Fibroblast of lung (primary cell): ENCODE measurements around the gene ZNF532. TPM values are rescaled to one million over a fixed set of nuclear protein-coding genes. Genes with fewer than 3 reads are reported as not detected.
A peak's percentile ranks its signal among the peaks of the same experiment; 100 is the strongest.

Source experiments
- DNase-seq, 2 donors: peaks; one replicate each; pipeline versions ENCODE4 v3.0.0 to v3.0.0-alpha.2; 2010; ENCODE audit warnings: low read depth in 2 of 2
- H2AFZ ChIP-seq: 2 replicates; pipeline ENCODE4 v1.5.1; 2012; ENCODE audit warnings: low read length, control low read depth, inconsistent platforms
- H3K27ac ChIP-seq: 2 replicates; pipeline ENCODE4 v1.5.1; 2011; ENCODE audit warnings: low read length, control low read depth; ENCODE audit not compliant: insufficient read depth
- H3K27me3 ChIP-seq: 2 replicates; pipeline ENCODE4 v1.5.1; 2011; ENCODE audit warnings: mild to moderate bottlenecking, low read length; ENCODE audit not compliant: control insufficient read depth, insufficient read depth
- H3K36me3 ChIP-seq: 2 replicates; pipeline ENCODE4 v1.5.1; 2011; ENCODE audit warnings: low read length; ENCODE audit not compliant: control insufficient read depth, insufficient read depth
- H3K4me1 ChIP-seq: 2 replicates; pipeline ENCODE4 v1.5.1; 2011; ENCODE audit warnings: low read length; ENCODE audit not compliant: control insufficient read depth, insufficient read depth; ENCODE audit errors: extremely low read depth
- H3K4me2 ChIP-seq: 2 replicates; pipeline ENCODE4 v1.5.1; 2011; ENCODE audit warnings: low read length, control low read depth; ENCODE audit not compliant: insufficient read depth; ENCODE audit errors: extremely low read depth
- H3K4me3 ChIP-seq, 4 experiments: fragments of 200-600 bp in 1 of 4; sonication (generic) in 1 of 4; replicated peaks in 1 of 4; 2 replicates each; pipeline ENCODE4 v1.5.1; 2011 to 2016; ENCODE audit warnings: low read length in 4 of 4, low read depth in 3 of 4, mild to moderate bottlenecking in 3 of 4, control low read depth in 2 of 4, inconsistent platforms in 1 of 4, mixed read lengths in 1 of 4; ENCODE audit not compliant: insufficient read depth in 1 of 4; ENCODE audit errors: control extremely low read depth in 1 of 4
- H3K79me2 ChIP-seq: 2 replicates; pipeline ENCODE4 v1.5.1; 2012; ENCODE audit warnings: mild to moderate bottlenecking, low read length, inconsistent platforms; ENCODE audit not compliant: control insufficient read depth, insufficient read depth
- H3K9ac ChIP-seq: 2 replicates; pipeline ENCODE4 v1.5.1; 2011; ENCODE audit warnings: mild to moderate bottlenecking, low read length, control low read depth; ENCODE audit not compliant: insufficient read depth
- H3K9me3 ChIP-seq: 2 replicates; pipeline ENCODE4 v1.5.1; 2012; ENCODE audit warnings: low read depth, low read length; ENCODE audit not compliant: control insufficient read depth, insufficient read depth
- H4K20me1 ChIP-seq: 2 replicates; pipeline ENCODE4 v1.5.1; 2011; ENCODE audit warnings: low read length; ENCODE audit not compliant: control insufficient read depth, insufficient read depth; ENCODE audit errors: extremely low read depth
- EZH2 ChIP-seq: IDR thresholded peaks from 2 replicates; pipeline ENCODE4 v1.5.1; 2012; ENCODE audit warnings: low read length, control low read depth, mild to moderate bottlenecking; ENCODE audit errors: missing control alignments
- polyA plus RNA-seq, 2 donors: library from polyadenylated mRNA; depleted of rRNA in 1 of 2; stranded (reverse) in 1 of 2; unstranded in 1 of 2; fragments of >200 nt; gene quantifications; 2 replicates each; pipeline ENCODE4 v1.2.1, GENCODE V29; 2011 to 2012; ENCODE audit warnings: missing spikeins in 1 of 2
- total RNA-seq: library from RNA; depleted of rRNA; stranded (reverse); fragments of >200 nt; gene quantifications from 2 replicates; pipeline ENCODE4 v1.2.1, GENCODE V29; 2014
- TF ChIP-seq, protein P1 (sequence below), 2 donors: IDR thresholded peaks in 1 of 2; conservative IDR thresholded peaks in 1 of 2; 1 replicate in 1 of 2; 2 replicates in 1 of 2; pipeline ENCODE4 v1.5.1; 2011 to 2012; ENCODE audit warnings: low read length in 2 of 2, control low read depth in 1 of 2, inconsistent platforms in 1 of 2, low read depth in 1 of 2, mild to moderate bottlenecking in 1 of 2

Gene ZNF532
- total and polyA plus RNA-seq, 2 donors (not counting 1 experiment from before 2014, with no cell fraction given), result 57.3 to 64.6 TPM

DNA sequence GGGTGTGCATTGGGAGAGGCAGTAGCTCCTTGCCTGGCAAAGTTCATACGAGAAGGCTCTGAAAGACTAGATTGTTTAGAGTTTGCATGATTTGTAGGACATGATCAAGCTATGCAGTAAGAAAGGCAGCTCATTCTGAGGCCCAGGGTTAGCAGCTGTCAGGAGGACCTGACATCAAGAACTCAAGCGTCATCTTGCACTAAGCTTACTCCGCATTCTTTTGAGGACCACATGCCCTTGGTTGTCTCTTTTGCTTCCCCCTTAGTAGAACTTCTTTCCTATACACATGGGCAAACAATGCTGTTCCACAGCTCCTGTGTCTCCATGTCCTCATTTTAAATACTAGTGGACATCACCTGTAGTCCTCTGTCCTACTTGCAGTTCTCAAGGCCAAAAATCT is 14.0 kb downstream of the ZNF532 start:
- Histone ChIP-seq H3K79me2 (peaks cover 13% of the 10 kb centered on the region), H3K4me1 (no peaks in the 10 kb centered on the region), H3K4me3 (no peak overlapping the region), H2AFZ (no peak overlapping the region), H3K36me3 (peaks cover 7% of the 10 kb centered on the region), H3K27me3 (no peaks in the 10 kb centered on the region), H3K9me3 (no peaks in the 10 kb centered on the region), H4K20me1 (no peaks in the 10 kb centered on the region), H3K4me2 (no peak overlapping the region), H3K9ac (no peak overlapping the region), H3K27ac (no peak overlapping the region)
- DNase-seq, result no peak
- TF ChIP-seq EZH2, result no peak
- TF ChIP-seq, protein P1, sequence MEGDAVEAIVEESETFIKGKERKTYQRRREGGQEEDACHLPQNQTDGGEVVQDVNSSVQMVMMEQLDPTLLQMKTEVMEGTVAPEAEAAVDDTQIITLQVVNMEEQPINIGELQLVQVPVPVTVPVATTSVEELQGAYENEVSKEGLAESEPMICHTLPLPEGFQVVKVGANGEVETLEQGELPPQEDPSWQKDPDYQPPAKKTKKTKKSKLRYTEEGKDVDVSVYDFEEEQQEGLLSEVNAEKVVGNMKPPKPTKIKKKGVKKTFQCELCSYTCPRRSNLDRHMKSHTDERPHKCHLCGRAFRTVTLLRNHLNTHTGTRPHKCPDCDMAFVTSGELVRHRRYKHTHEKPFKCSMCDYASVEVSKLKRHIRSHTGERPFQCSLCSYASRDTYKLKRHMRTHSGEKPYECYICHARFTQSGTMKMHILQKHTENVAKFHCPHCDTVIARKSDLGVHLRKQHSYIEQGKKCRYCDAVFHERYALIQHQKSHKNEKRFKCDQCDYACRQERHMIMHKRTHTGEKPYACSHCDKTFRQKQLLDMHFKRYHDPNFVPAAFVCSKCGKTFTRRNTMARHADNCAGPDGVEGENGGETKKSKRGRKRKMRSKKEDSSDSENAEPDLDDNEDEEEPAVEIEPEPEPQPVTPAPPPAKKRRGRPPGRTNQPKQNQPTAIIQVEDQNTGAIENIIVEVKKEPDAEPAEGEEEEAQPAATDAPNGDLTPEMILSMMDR (conservative IDR thresholded peaks at IDR 0.05 in 1 of 2, IDR thresholded peaks at IDR 0.05 in 1 of 2; ENCODE audit: low read depth in 1 of 2, low read length in 2 of 2), result no peak

DNA sequence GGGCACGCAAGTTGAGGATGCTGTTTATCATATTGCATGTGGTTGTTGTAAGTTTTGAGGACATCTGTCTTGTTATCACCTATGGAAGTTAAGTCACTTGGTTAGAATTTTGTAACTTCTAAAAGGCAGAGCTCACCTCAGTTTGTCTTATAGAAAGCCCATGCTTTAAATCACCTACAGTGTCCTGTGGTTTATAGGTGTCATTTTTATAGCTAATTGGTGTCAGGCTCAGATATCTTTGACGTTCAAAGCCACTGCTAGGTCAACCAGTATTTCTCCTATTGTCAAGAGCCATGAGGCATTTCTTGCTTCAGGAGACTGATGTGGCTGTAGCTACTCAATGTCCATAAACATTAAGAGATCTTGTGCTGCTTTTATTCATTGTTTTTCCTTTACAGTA is 16.8 kb downstream of the ZNF532 start:
- no peaks in the 10 kb centered on the region for H3K27me3 ChIP-seq
- no peaks in the 10 kb centered on the region for H3K9me3 ChIP-seq
- H2AFZ ChIP-seq, result no peak overlapping the region
- no peaks in the 10 kb centered on the region for H4K20me1 ChIP-seq
- no peak overlapping the region for H3K4me3 ChIP-seq
- H3K4me2 ChIP-seq, result no peak overlapping the region
- no peak overlapping the region for H3K9ac ChIP-seq
- TF ChIP-seq, protein P1 (conservative IDR thresholded peaks at IDR 0.05 in 1 of 2, IDR thresholded peaks at IDR 0.05 in 1 of 2; ENCODE audit: low read depth in 1 of 2, low read length in 2 of 2), result no peak
- H3K27ac ChIP-seq, result no peak overlapping the region
- peaks cover 5% of the 10 kb centered on the region for H3K79me2 ChIP-seq
- no peaks in the 10 kb centered on the region for H3K4me1 ChIP-seq
- peaks cover 4% of the 10 kb centered on the region for H3K36me3 ChIP-seq
- DNase-seq, result no peak

DNA sequence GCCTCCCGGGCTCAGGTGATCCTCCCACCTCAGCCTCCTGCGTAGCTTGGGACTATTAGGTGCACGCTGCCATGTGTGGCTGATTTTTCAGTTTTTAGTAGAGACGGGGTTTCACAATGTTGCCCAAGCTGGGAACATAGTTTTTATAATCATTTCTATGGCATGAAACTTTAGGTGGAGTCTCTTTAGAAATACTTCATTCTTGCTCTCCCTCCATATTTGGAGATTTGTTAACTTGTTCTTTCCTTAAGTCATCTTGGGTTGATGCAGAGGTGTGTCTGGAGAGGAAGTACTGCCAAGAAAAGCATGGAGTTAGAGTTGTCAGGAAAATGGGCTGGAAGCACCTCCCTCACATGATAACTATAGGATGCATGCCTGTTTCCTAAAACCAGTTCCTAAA is 17.4 kb downstream of the ZNF532 start:
- H3K9me3 ChIP-seq, result no peaks in the 10 kb centered on the region
- H3K4me2 ChIP-seq, result no peak overlapping the region
- no peaks in the 10 kb centered on the region for H4K20me1 ChIP-seq
- H3K4me1 ChIP-seq, result no peaks in the 10 kb centered on the region
- H3K36me3 ChIP-seq, result peaks cover 3% of the 10 kb centered on the region
- no peak overlapping the region for H3K27ac ChIP-seq
- H3K9ac ChIP-seq, result no peak overlapping the region
- TF ChIP-seq, protein P1 (conservative IDR thresholded peaks at IDR 0.05 in 1 of 2, IDR thresholded peaks at IDR 0.05 in 1 of 2; ENCODE audit: low read depth in 1 of 2, low read length in 2 of 2), result no peak
- no peak for TF ChIP-seq EZH2
- H2AFZ ChIP-seq, result no peak overlapping the region
- DNase-seq, result peak; percentile 43 to 54
- peaks cover 5% of the 10 kb centered on the region for H3K79me2 ChIP-seq
- no peaks in the 10 kb centered on the region for H3K27me3 ChIP-seq
- no peak overlapping the region for H3K4me3 ChIP-seq
